Fibroblast of skin of left quadriceps (primary cell): ENCODE data around the gene C1GALT1C1.

Experiments used
- DNase-seq, 2 experiments: peaks; one replicate each; pipeline ENCODE4 v3.0.0-alpha.2; 2013; ENCODE audit warnings: low read depth in 2 of 2

The C1GALT1C1 gene

DNA sequence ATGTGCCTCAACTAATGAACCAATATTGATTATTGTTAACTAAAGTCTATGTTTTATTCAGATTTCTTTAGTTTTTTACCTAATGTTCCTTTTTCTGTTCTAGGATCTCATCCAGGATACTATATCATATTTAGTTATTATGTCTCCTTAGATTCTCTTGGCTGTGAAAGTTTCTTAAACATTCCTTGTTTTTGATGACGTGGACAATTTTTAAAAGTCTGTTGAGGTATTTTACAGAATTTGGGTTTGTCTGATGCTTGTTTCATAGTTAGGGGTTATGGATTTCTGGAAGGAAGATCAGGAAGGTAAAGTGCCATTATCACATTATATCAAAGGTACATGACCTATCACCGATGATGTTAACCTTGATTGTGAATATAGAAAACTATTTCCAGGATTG, 44.2 kb downstream of the C1GALT1C1 start:
- DNase-seq, result no peak
